Nucleus accumbens (tissue), 56 donors: ENCODE data around the gene WWC2.

Experiments
- DNase-seq, 56 donors: peaks; one replicate each; lab custom pipeline; 2025; lab: John Stamatoyannopoulos, UW

Gene WWC2

DNA sequence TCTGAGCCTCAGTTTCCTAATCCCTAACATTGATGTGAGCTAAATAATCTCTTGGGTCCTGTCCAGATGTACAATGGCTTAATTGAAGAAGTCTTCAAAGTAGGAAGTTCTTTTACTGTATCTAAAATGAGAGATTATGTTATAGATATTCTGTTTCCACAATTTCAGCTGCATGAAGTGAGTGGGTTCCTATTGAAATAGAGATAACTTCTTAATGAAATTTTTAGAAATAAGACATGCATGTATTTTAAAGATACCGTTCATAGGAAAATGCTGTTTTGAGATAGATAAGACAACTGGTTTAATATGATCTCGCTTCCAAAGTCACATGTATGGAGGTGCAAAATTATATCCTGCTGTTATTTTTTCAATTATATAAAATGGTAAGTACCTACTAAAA, 149.1 kb downstream of the WWC2 start:
- DNase-seq: no peak

DNA sequence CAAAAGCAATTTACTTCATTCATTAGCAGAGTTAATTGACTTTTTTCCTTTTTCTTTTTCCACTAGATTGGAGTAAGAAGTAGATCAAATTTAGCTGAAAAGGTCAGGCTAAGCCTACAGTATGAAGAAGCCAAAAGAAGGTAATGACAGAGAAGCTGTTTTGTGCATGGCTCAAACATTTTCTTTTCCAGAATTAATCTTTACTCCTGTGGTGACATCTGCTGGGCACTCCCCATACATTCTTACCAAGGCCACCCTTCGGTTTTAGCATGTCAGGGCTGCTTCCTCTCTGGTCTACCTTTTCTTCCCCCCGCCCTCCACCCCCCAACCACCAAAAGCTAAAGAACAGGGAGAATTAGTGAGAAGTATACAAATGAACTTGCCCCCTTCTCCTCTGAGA, 150.8 kb downstream of the WWC2 start:
- peak in 2 of 56 donors; percentile 6 to 24 for DNase-seq

DNA sequence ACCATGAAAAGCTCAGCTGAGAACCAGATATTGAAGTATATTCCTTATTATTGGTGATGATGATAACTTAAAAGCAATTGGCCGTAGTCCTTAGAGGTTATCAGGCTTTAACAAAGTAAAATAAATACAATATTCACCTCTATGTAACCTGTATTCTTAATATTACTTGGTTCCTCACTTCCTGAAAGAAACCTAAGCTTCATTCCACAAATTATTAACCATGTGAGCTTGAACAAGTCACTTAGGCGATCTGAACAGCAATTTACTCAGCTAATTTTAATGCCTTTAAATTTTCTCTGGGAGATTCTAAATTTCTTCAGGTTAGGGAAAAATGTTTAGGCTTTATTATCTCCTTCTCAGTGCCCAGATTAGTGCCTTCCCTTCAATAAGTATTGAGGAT, 151.8 kb downstream of the WWC2 start:
- no peak for DNase-seq

DNA sequence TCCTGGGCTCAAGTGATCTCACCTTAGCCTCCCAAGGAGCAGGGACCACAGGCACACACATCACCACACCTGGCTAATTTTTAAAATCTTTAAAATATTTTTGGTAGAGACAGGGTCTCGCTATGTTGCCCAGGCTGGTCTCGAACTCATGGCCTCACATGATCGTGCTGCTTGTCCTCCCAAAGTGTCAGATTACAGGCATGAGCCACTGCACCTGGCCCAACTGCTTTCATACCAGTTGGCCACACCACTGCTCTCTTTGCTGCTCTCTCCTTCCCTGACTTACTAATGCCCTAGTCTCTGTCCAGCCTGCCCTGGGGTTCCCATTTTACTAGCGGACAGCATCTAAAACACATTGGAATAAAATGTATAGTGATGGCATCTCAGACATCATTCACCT, 153.9 kb downstream of the WWC2 start:
- DNase-seq: no peak

DNA sequence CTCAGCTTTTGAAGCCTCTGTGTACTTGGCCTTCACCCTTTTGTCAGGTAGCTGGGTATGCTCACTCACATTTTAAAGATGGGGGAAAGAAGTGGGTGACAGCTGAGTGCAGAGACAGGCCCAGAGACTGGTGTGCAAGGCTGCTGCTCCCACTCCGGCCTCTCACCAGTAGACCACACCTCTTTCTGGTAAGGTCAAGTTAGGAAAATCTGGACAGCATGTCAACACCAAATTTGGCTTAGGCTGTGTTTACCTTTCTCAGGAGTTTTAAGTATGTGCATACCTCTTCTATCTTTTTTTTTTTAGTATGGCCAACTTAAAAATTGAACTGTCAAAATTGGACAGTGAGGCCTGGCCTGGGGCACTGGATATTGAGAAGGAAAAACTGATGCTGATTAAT, 154.4 kb downstream of the WWC2 start:
- no peak for DNase-seq

DNA sequence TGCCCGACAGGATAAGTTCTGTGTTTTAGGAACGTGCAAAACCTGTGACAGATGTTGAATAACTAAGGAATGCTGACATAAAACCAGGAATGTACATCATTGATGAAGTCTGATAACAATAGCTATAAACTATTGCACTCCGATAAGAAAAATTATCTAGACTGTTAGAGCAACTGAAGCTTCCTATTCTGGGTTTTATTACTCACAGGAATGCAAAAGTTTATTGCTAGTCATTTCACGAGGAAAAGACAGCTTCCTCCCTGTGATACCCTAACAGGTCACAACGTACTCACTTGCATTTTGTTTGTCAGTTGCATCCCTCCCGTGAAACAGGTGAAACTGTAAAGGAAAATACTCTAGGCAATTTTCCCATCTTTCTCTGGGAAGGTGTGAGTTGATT, 155.1 kb downstream of the WWC2 start:
- no peak for DNase-seq

DNA sequence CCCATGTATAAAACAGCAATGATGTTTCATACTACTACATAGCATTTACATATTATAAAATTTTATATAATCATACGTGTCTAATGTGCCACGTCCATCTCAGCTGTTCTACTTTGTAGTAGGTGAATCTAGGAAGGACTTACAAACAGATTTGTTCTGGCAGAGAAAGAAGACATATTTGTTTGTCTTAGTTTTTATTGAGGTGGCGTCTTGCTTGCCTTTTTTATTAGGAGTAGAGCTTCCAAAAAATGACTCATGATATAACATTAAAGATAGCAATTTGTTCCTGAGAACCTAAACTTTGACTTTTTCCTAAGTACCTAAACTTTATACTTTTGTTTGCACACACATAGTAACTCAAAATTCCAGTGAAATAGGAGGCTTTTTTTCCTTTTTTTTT, 156.4 kb downstream of the WWC2 start:
- DNase-seq: no peak

DNA sequence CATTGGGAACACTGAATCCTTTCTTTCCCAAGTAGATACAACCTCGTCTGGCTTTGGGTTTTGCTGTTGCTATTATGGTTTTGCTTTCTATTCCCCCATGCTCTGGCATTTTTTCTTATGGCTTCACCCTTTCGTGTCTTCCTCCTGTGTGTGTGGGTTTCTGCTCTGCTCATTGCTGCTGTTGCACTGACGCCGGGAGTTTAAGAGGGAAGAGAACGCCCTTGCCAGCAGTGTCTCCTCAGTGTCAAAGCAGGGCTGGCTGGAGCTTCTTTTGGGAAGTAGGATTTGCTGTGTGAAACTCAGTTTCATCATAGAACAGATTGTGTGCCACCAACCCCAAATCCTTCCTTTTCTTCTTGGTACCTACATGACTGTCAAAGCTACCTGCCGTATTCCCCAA, 157.3 kb downstream of the WWC2 start:
- DNase-seq: no peak

DNA sequence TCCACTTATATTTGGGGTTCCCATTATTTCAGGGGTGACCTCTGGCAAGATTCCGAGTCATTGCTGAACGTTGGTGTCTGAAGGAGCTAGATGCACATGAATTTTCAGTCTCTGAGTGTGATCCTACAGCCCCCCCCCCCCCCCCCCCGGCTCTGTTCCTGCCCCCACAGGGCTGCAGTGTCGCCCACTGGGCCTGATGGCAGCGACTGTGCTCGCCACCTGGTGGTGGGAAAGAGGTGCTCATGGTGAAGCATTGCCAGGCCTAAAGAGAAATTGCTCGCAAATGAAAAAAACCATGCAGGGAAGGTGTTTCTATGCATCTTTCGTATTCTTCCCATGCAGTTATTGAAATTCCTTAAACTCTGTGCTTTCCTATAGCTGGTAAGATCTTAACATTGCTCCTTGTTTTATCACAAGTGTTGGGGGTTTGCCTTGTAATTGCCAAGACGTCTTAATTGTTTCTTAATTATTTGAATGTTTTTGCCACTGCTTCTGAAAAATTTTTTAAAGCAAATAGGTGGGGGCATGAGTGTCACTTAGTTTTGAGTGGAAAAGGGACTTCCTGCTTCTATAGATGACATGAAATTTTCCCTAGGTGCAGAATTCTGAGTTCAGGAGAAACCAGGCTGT, 157.8 kb downstream of the WWC2 start:
- peak in 32 of 56 donors; percentile 6 to 71 (median 28) for DNase-seq

DNA sequence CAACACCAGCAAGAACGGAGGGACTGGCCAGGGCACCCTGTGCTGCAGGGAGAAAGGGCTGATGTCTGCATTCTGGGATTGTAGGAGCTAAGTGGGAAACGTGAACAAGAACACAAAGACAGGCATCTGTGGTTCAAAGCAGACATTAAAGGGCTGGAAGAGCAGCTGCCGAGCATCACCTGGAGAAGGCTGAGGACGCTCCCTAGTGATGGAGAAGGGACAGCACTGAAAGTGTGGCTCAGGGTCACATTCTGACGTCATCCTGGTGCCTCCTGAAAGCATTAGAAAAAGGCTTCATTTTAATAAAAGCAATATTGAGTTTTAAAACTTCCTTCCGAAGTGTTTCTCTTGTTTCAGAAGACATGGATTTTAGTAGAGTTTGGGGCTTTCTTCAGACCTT, 158.8 kb downstream of the WWC2 start:
- no peak for DNase-seq

DNA sequence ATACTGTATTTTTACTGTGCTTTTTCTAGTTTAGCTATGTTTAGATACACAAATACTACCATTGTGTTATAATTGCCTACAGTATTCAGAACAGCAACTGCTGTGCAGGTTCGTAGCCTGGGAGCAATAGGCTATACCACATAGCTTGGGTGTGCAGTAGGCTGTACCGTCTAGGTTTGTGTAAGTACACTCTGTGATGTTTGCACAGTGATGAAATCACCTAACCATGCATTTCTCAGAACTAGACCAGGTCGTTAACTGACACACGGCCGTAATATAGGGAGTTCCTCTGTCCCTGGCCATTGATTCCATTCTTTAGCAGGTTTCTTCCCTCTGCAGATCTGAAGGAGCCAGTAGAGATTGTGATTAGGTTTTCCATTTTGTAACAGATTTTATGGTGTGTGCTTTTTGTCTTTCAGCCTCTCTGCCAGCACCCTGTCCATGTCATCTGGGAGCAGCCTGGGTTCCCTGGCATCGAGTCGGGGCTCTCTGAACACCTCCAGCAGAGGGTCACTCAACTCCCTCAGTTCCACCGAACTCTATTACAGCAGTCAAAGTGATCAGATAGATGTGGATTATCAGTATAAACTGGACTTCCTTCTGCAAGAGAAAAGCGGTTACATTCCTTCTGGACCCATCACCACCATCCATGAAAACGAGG, 161.6 kb downstream of the WWC2 start:
- no peak for DNase-seq

DNA sequence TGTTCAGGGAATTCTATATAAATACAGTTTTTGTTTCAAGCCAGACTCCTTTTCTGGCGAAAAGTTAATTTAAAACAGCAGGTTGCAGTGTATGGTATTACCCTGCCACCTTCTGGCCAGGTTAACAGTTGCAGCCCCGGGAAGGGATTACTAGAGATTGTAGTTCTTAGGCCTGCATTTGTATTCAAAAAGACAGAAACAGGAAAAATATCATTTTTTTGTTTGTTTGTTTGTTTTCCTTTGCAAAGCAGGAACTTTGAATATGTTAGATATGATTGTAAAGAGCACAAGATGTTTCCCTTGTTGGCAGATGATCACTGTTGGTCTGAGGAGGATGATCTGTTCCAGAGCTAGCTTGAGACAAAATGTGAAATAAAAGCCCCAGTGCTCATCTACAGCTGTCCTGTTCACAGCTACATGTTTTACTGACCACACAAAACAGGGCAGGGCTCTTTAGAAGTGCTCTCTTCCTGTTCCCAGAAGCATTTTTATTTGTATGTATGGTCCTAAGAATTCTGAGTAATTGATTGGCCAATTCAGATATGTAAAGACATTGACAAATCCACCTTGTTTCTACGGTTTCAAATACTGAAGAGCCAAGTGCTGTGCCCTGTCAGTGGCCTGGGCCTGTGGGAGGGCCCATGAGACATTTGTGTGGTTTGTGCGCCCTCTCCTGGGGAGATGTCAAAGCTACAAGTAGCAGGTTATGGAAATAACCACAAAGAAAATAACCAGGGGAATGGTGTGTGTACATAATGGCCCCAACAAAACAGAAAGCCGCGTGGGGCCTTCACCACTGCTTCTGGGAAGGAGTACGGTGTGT, 163.1 kb downstream of the WWC2 start:
- peak in 52 of 56 donors; percentile 5 to 87 (median 58) for DNase-seq

DNA sequence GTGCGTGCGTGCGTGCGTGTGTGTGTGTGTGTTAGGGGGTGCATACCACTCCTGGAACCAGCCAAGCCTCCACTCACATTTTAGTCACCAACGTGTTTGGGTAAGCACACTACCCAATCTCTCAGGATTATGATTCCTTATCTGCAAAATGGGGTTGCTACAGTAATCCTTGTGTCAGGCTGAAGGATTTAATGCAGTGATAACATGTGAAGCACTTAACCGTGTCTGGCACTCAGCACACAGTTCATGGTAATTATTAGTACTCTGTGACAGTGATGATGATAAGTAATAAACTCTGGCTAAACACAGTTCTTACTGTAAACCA, 163.7 kb downstream of the WWC2 start:
- no peak for DNase-seq

DNA sequence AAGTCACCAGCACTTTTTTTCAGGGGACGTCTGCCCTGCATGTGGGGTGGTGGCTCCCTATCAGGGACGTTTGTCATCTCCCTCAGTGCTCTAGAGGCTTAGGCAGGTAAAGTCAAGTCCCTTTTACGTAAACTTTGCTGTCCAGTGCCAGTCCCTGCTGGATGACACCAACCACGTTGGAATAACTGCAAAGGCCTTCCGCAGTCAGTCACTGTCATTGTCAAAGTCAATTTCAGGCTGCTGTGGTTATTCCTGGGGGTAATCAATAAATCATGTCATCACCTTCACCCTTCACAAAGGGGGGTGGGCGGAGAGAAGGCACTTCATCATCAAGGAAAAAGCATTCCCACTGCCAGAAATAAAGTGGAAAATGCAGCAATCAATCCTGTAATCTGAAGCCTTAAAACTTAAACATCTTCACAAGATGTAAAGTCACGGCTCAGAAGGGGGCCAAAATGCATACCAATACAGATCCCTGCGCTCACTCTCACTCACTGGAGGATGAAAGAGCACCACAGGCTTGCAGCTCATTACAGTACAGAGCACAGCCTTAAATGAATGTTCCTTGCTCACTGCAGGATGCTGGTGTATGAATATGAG, 164.8 kb downstream of the WWC2 start:
- no peak for DNase-seq

DNA sequence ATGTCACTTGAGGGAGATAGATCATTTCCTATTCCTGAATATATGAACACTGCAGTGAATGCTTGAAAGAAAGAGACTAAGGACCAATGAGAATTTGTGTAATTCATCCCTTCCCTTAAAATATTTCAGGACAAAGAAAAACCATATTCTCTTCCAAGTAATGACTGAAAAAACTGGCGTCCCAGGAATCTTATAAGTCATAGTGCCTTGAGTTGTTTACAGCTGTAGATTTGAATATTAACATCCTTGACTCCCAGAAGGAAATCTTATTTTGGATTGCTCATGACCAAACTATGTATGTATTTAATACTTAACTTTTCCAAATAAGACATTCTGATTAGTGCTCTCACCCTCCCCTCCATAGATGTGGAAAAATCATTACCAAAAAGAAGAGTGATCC, 165.6 kb downstream of the WWC2 start:
- no peak for DNase-seq

DNA sequence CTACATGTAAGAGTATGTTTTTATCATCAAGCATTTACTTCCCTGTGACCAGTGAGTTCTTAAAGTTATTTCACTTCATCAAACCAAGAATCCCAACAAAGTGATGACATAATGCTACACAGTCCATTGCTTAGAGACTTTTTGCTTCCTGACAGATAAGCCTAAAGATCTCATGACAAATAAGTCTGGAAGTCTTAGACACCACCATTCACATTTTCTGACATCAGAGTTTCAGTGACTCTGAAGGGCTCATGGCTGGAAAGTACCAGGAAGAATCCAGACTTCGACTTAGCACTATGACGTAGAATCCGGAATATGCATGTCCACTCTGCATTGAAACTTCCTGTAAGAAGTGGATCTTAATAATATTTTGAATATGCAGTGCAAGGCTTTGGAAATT, 167.3 kb downstream of the WWC2 start:
- DNase-seq: no peak

DNA sequence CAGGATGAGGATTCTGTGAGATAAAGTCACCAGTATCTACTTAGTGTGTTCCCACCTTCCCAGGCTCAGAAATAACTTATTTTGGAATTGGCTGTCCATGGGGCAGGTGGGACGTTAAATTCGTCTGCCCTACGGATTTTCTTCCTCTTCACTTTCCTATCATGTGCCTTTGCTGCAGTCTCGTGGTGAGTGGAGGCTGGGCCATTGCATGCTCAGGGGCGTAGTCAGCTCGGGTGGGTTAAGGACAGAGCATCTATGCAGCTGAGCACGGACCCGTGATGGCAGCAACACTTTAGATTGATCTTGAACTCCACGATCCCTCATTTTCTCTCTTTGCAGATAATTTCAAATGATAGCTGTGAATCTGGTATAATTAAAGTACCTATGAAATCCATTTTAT, 169.5 kb downstream of the WWC2 start:
- DNase-seq: peak in 16 of 56 donors; percentile 4 to 43 (median 18)

DNA sequence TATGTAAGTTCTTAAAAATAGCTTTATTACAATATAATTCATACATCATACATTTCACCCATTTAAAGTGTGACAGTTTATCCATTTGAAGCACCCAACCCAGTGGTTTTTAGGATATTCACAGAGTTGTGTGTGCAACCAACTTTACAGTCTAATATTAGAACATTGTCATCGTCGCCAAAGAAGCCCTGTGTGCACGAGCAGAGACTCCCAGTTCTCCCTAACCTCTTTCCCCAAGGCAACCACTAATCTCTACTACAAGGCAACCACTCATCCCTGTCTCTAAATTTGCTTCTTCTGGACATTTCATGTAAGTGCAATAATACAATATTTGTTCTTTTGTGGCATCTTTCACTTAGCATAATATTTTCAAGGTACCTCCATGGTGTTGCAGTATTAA, 173.3 kb downstream of the WWC2 start:
- no peak for DNase-seq

DNA sequence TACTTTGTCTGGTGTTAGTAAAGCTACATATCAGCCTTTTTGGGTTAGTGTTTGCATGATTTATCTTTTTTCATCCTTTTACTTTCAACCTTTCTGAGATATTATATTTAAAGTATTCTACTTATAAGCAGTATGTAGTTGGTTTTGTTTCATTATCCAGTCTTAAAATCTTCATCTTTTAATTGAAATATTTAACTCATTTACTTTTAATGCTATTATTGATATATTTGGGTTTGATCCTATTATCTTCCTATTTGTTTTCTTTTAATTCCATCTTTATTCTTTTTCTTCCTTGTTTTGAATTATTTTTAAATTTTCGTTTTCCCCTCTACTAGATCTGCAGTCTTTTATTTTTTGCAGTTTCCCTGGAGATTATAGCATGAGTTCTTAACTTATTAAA, 177.0 kb downstream of the WWC2 start:
- DNase-seq: no peak

DNA sequence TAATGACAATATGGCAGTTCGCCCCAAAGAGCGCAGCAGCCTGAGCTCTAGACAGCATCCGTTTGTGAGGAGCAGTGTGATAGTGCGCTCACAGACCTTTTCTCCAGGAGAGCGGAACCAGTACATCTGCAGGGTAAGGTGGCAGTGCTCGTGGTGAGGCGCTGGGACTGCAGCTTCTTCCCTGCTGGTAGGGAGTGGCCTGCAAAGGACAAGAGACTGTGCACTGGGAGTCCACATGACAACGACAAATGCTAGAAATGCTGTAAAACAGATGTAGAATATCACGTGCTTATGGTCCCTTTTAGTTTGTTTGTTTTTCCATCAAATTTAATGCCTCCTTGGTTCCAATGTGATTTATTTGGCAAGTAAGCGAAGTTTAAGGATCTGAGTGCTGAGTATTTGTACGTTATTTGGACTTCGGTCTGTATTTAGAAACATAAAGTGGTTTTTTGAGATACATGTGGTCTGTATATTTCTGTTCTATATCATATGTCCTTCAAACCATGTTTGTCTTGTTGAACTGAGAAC, 185.3 kb downstream of the WWC2 start:
- no peak for DNase-seq

DNA sequence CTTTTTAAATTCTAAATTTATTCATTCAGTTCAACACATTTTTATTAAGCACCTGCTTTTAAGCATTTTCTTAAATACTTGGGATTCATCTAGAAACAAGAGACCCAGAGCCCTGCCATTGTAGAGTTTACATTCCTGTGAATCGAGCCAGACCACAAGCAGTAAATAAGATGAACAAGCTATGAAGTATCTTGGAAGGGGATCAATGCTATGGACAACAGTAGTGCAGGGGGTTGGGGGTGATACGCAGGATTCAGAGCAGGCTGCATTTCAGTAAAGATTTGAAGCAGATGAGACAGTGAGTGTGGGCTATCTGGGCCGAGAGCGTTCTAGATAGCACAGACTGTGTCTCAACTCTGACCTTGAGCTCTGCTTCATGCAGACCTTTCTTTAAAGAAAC, 185.9 kb downstream of the WWC2 start:
- DNase-seq: no peak
